ENCODE measurements around the gene PIK3R4. TPM values are rescaled to one million over a fixed set of nuclear protein-coding genes. Genes with fewer than 3 reads are reported as not detected.

Gene PIK3R4
- total and polyA plus RNA-seq, 11 donors, result 10.9 to 24.3 (median 15.7) TPM

DNA sequence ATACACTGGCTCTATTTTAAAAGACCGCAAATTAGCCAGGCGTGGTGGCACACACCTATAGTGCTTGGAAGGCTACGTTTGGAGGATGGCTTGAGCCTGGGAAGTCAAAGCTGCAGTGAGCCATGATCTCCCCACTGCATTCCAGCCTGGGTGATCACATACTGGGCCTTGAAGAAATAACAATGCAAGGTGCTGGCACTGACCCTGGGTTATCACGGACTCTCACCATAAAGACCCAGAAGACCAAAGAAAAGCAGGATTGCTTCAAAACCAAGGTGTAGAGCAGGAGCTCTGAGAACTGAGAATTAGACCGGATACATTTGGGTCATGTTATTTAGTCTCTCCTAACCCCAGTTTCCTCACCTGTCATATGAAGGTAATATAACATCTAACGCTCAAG lies 14.8 kb downstream of the PIK3R4 start:
- no peak for DNase-seq
- no peak overlapping the region for H3K4me3 ChIP-seq
- ATAC-seq, result no peak
- no peaks in the 10 kb centered on the region for H3K9me3 ChIP-seq
- H3K27ac ChIP-seq, result no peak overlapping the region
- WGBS, 4 donors, result 96 to 97% (median 96%) methylated on average over 6 of the region's 6 CpGs
- H3K4me1 ChIP-seq, result peaks cover 0 to 9% (median 3%) of the 10 kb centered on the region in 12 donors
- H3K36me3 ChIP-seq, result peaks cover 0 to 53% (median 40%) of the 10 kb centered on the region in 9 donors
- no peak for TF ChIP-seq POLR2A (IDR thresholded peaks at IDR 0.05)
- TF ChIP-seq, protein P1, sequence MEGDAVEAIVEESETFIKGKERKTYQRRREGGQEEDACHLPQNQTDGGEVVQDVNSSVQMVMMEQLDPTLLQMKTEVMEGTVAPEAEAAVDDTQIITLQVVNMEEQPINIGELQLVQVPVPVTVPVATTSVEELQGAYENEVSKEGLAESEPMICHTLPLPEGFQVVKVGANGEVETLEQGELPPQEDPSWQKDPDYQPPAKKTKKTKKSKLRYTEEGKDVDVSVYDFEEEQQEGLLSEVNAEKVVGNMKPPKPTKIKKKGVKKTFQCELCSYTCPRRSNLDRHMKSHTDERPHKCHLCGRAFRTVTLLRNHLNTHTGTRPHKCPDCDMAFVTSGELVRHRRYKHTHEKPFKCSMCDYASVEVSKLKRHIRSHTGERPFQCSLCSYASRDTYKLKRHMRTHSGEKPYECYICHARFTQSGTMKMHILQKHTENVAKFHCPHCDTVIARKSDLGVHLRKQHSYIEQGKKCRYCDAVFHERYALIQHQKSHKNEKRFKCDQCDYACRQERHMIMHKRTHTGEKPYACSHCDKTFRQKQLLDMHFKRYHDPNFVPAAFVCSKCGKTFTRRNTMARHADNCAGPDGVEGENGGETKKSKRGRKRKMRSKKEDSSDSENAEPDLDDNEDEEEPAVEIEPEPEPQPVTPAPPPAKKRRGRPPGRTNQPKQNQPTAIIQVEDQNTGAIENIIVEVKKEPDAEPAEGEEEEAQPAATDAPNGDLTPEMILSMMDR (IDR thresholded peaks at IDR 0.05), result no peak
- H3K27me3 ChIP-seq, result no peaks in the 10 kb centered on the region
- intact Hi-C loops (cut with DNase I), result no loop called here

DNA sequence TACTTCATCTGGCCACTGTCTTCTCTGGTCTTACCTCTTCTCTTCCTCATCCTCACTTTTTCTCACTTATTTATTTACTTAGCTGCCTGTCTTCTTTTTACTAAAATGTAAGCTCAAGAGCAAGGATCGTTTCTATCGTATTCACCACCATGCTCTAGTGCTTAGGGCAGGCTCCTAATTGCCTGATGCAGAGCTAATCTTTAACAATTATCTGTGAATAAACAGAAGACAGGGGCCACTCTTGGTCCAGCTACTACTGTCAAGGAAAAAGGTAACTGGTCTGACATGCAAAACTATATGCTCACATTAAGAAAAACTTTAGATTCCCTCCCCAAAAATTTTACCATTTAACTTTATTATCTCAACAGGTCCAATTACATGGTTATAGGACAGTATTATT lies 17.5 kb downstream of the PIK3R4 start:
- 54 to 63% (median 56%) methylated on average over 2 of the region's 2 CpGs for WGBS, 4 donors

DNA sequence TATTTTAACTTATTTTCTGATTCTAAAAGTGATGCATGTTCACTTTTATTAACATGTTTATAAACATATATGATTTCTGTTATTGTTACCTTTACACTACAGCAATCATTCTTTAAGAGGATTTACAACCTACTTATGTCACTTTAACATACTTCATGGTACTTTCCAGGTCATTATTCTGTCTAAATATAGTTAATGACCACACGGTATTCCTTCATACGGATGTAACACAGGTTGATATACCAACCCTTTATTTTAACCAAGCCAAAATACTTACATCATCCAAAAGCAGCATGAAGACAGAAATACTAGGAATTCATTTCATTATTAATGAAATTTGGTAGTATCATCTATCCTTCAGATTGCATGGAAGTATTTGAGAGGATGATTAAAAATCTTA lies 18.6 kb downstream of the PIK3R4 start:
- DNase-seq (no peak), ATAC-seq (peak in 3 of 4 donors; percentile 22 to 67 (median 60))
- TF ChIP-seq POLR2A (IDR thresholded peaks at IDR 0.05), result no peak
- TF ChIP-seq, protein P1 (IDR thresholded peaks at IDR 0.05), result no peak
- 22 to 27% (median 24%) methylated on average over 2 of the region's 2 CpGs for WGBS, 4 donors
- no peak overlapping the region for H3K4me3 ChIP-seq
- H3K36me3 ChIP-seq, result peaks cover 0 to 32% (median 17%) of the 10 kb centered on the region in 9 donors
- intact Hi-C loops (cut with DNase I), result no loop called here
- H3K4me1 ChIP-seq, result peaks cover 0 to 17% (median 8%) of the 10 kb centered on the region in 12 donors
- peak overlapping the region in 9 of 12 donors; percentile 55 to 84 (median 71) for H3K27ac ChIP-seq
- H3K27me3 ChIP-seq, result no peaks in the 10 kb centered on the region
- H3K9me3 ChIP-seq, result no peaks in the 10 kb centered on the region

More for the DNA sequence above, 17.5 kb downstream of the PIK3R4 start:
- H3K27ac ChIP-seq, result peak overlapping the region in 1 of 12 donors; percentile 84
- no peaks in the 10 kb centered on the region for H3K27me3 ChIP-seq
- peaks cover 0 to 40% (median 24%) of the 10 kb centered on the region in 9 donors for H3K36me3 ChIP-seq
- no peaks in the 10 kb centered on the region for H3K9me3 ChIP-seq
- intact Hi-C loops (cut with DNase I), result no loop called here
- DNase-seq (no peak), ATAC-seq (no peak)
- H3K4me3 ChIP-seq, result no peak overlapping the region
- TF ChIP-seq, protein P1 (IDR thresholded peaks at IDR 0.05), result no peak
- no peak for TF ChIP-seq POLR2A (IDR thresholded peaks at IDR 0.05)
- H3K4me1 ChIP-seq, result peaks cover 0 to 17% (median 8%) of the 10 kb centered on the region in 12 donors

DNA sequence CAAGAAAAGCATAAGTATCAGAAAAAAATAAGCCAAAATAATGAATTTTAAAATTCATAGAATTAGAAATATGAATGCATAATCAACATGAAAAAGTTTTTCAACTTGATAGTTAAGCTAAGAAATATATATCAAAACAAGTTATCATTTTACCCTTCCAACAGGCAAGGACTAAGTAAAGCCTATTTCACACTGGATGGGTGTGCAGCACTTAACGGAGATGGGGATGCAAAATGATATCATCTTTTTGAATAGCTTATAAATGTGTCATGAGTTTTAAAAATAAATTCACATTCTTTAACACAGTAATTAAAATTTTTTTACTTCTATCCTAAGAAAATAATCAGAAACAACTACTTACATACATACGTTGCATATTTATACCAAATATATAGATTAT lies 20.9 kb downstream of the PIK3R4 start:
- H3K9me3 ChIP-seq, result no peaks in the 10 kb centered on the region
- no peak overlapping the region for H3K4me3 ChIP-seq
- H3K4me1 ChIP-seq, result peaks cover 0 to 17% (median 8%) of the 10 kb centered on the region in 12 donors
- WGBS, 4 donors, result 74 to 84% (median 80%) methylated on average over 2 of the region's 2 CpGs
- no peaks in the 10 kb centered on the region for H3K27me3 ChIP-seq
- H3K36me3 ChIP-seq, result peaks cover 0 to 37% (median 23%) of the 10 kb centered on the region in 9 donors
- TF ChIP-seq, protein P1 (IDR thresholded peaks at IDR 0.05), result no peak
- no peak for TF ChIP-seq POLR2A (IDR thresholded peaks at IDR 0.05)
- DNase-seq, result no peak
- no peak overlapping the region for H3K27ac ChIP-seq
- ATAC-seq, result no peak
- intact Hi-C loops (cut with DNase I), result no loop called here
